Measurements from ENCODE around the gene EIF4A3.

The EIF4A3 gene

GRCh38 chr17:80109713-80110446 lies 37.0 kb downstream of the EIF4A3 start:
- Histone ChIP-seq H4K8ac (ENCODE audit: low read depth, low read length) (no peak overlapping the region), H3K27ac (ENCODE audit: low read depth, low read length) (no peak overlapping the region), H2AK5ac (ENCODE audit: low read length) (peak overlapping the region; percentile 40), H3K4me2 (ENCODE audit: low read length) (no peak overlapping the region), H3K36me3 (ENCODE audit: control insufficient read depth in 1 of 2, insufficient read depth in 2 of 2, low read length in 2 of 2) (peaks cover 3 to 4% of the 10 kb centered on the region in 2 experiments), H3K9ac (ENCODE audit: low read length) (no peak overlapping the region), H2AFZ (ENCODE audit: insufficient read depth, low read length, poor library complexity) (no peak overlapping the region), H2BK5ac (ENCODE audit: low read depth, low read length, poor library complexity) (no peak overlapping the region), H2BK12ac (ENCODE audit: low read length) (peak overlapping the region; percentile 7), H3K27me3 (ENCODE audit: insufficient read depth, low read length) (no peaks in the 10 kb centered on the region), H4K91ac (ENCODE audit: low read depth, low read length) (peak overlapping the region; percentile 42), H2BK120ac (ENCODE audit: insufficient read depth, low read length, poor library complexity) (no peak overlapping the region), H3K79me2 (ENCODE audit: control insufficient read depth, insufficient read depth, low read length, poor library complexity) (peaks cover 3% of the 10 kb centered on the region), H3K14ac (ENCODE audit: low read length) (no peak overlapping the region), H3K9me3 (ENCODE audit: insufficient read depth, low read depth, low read length) (peaks cover 2% of the 10 kb centered on the region), H3K79me1 (ENCODE audit: low read length) (peaks cover 9% of the 10 kb centered on the region), H3K4me1 (ENCODE audit: control insufficient read depth in 1 of 2, insufficient read depth in 2 of 2, low read length in 2 of 2) (peaks cover 16 to 25% of the 10 kb centered on the region in 2 experiments), H3K23ac (ENCODE audit: low read length) (no peak overlapping the region), H3K18ac (ENCODE audit: low read length) (no peak overlapping the region), H4K12ac (ENCODE audit: low read depth, low read length) (no peak overlapping the region), H3K4ac (ENCODE audit: low read depth, low read length) (no peak overlapping the region), H3K4me3 (ENCODE audit: low read depth, low read length) (no peak overlapping the region)
- no CpG with 5 or more reads among the region's 30 CpGs for WGBS (ENCODE audit: extremely low coverage, insufficient coverage, insufficient read length)
- peak in 1 of 2 donors; percentile 44 for DNase-seq

GRCh38 chr17:80109066-80109660 lies 37.8 kb downstream of the EIF4A3 start:
- H3K4me3 ChIP-seq (ENCODE audit: low read depth, low read length) = no peak overlapping the region
- no peak overlapping the region for H2BK12ac ChIP-seq (ENCODE audit: low read length)
- no peak overlapping the region for H2BK5ac ChIP-seq (ENCODE audit: low read depth, low read length, poor library complexity)
- H3K4me1 ChIP-seq (ENCODE audit: control insufficient read depth in 1 of 2, insufficient read depth in 2 of 2, low read length in 2 of 2) = peaks cover 21 to 29% of the 10 kb centered on the region in 2 experiments
- H3K9ac ChIP-seq (ENCODE audit: low read length) = no peak overlapping the region
- no peak overlapping the region for H3K14ac ChIP-seq (ENCODE audit: low read length)
- peaks cover 9% of the 10 kb centered on the region for H3K79me1 ChIP-seq (ENCODE audit: low read length)
- no peak overlapping the region for H3K18ac ChIP-seq (ENCODE audit: low read length)
- peaks cover 2% of the 10 kb centered on the region for H3K9me3 ChIP-seq (ENCODE audit: insufficient read depth, low read depth, low read length)
- H3K27ac ChIP-seq (ENCODE audit: low read depth, low read length) = no peak overlapping the region
- no peaks in the 10 kb centered on the region for H3K27me3 ChIP-seq (ENCODE audit: insufficient read depth, low read length)
- peaks cover 3% of the 10 kb centered on the region for H3K79me2 ChIP-seq (ENCODE audit: control insufficient read depth, insufficient read depth, low read length, poor library complexity)
- no peak overlapping the region for H4K12ac ChIP-seq (ENCODE audit: low read depth, low read length)
- no peak overlapping the region for H2AK5ac ChIP-seq (ENCODE audit: low read length)
- H3K23ac ChIP-seq (ENCODE audit: low read length) = no peak overlapping the region
- DNase-seq = no peak
- H3K4ac ChIP-seq (ENCODE audit: low read depth, low read length) = no peak overlapping the region
- no peak overlapping the region for H4K8ac ChIP-seq (ENCODE audit: low read depth, low read length)
- H3K36me3 ChIP-seq (ENCODE audit: control insufficient read depth in 1 of 2, insufficient read depth in 2 of 2, low read length in 2 of 2) = peaks cover 3 to 4% of the 10 kb centered on the region in 2 experiments
- no peak overlapping the region for H2AFZ ChIP-seq (ENCODE audit: insufficient read depth, low read length, poor library complexity)
- no peak overlapping the region for H3K4me2 ChIP-seq (ENCODE audit: low read length)
- no peak overlapping the region for H2BK120ac ChIP-seq (ENCODE audit: insufficient read depth, low read length, poor library complexity)
- no CpG with 5 or more reads among the region's 13 CpGs for WGBS (ENCODE audit: extremely low coverage, insufficient coverage, insufficient read length)
- no peak overlapping the region for H4K91ac ChIP-seq (ENCODE audit: low read depth, low read length)

GRCh38 chr17:80108036-80108971 lies 38.6 kb downstream of the EIF4A3 start:
- Histone ChIP-seq H2AK5ac (ENCODE audit: low read length) (no peak overlapping the region), H2AFZ (ENCODE audit: insufficient read depth, low read length, poor library complexity) (no peak overlapping the region), H3K4me3 (ENCODE audit: low read depth, low read length) (no peak overlapping the region), H3K36me3 (ENCODE audit: control insufficient read depth in 1 of 2, insufficient read depth in 2 of 2, low read length in 2 of 2) (peaks cover 3 to 4% of the 10 kb centered on the region in 2 experiments), H3K23ac (ENCODE audit: low read length) (no peak overlapping the region), H4K12ac (ENCODE audit: low read depth, low read length) (no peak overlapping the region), H3K4me1 (ENCODE audit: control insufficient read depth in 1 of 2, insufficient read depth in 2 of 2, low read length in 2 of 2) (peaks cover 23 to 30% of the 10 kb centered on the region in 2 experiments), H4K91ac (ENCODE audit: low read depth, low read length) (no peak overlapping the region), H3K9ac (ENCODE audit: low read length) (no peak overlapping the region), H4K8ac (ENCODE audit: low read depth, low read length) (no peak overlapping the region), H3K18ac (ENCODE audit: low read length) (no peak overlapping the region), H3K4ac (ENCODE audit: low read depth, low read length) (no peak overlapping the region), H3K27me3 (ENCODE audit: insufficient read depth, low read length) (no peaks in the 10 kb centered on the region), H3K79me1 (ENCODE audit: low read length) (peaks cover 9% of the 10 kb centered on the region), H2BK120ac (ENCODE audit: insufficient read depth, low read length, poor library complexity) (no peak overlapping the region), H2BK12ac (ENCODE audit: low read length) (no peak overlapping the region), H3K9me3 (ENCODE audit: insufficient read depth, low read depth, low read length) (peaks cover 2% of the 10 kb centered on the region), H3K4me2 (ENCODE audit: low read length) (no peak overlapping the region), H3K27ac (ENCODE audit: low read depth, low read length) (no peak overlapping the region), H3K79me2 (ENCODE audit: control insufficient read depth, insufficient read depth, low read length, poor library complexity) (peaks cover 3% of the 10 kb centered on the region), H2BK5ac (ENCODE audit: low read depth, low read length, poor library complexity) (no peak overlapping the region), H3K14ac (ENCODE audit: low read length) (no peak overlapping the region)
- DNase-seq = no peak
- no CpG with 5 or more reads among the region's 40 CpGs for WGBS (ENCODE audit: extremely low coverage, insufficient coverage, insufficient read length)

- Histone ChIP-seq H2BK120ac (ENCODE audit: insufficient read depth, low read length, poor library complexity) (no peak overlapping the region), H3K79me1 (ENCODE audit: low read length) (peaks cover 9% of the 10 kb centered on the region), H2BK5ac (ENCODE audit: low read depth, low read length, poor library complexity) (no peak overlapping the region), H3K4me3 (ENCODE audit: low read depth, low read length) (no peak overlapping the region), H4K12ac (ENCODE audit: low read depth, low read length) (no peak overlapping the region), H2AFZ (ENCODE audit: insufficient read depth, low read length, poor library complexity) (no peak overlapping the region), H3K9ac (ENCODE audit: low read length) (no peak overlapping the region), H2BK12ac (ENCODE audit: low read length) (no peak overlapping the region), H3K36me3 (ENCODE audit: control insufficient read depth in 1 of 2, insufficient read depth in 2 of 2, low read length in 2 of 2) (peaks cover 0 to 4% of the 10 kb centered on the region in 2 experiments), H3K14ac (ENCODE audit: low read length) (no peak overlapping the region), H3K4me1 (ENCODE audit: control insufficient read depth in 1 of 2, insufficient read depth in 2 of 2, low read length in 2 of 2) (peaks cover 24 to 31% of the 10 kb centered on the region in 2 experiments), H4K8ac (ENCODE audit: low read depth, low read length) (no peak overlapping the region), H2AK5ac (ENCODE audit: low read length) (no peak overlapping the region), H3K4ac (ENCODE audit: low read depth, low read length) (no peak overlapping the region), H3K23ac (ENCODE audit: low read length) (no peak overlapping the region), H3K79me2 (ENCODE audit: control insufficient read depth, insufficient read depth, low read length, poor library complexity) (peaks cover 3% of the 10 kb centered on the region), H3K18ac (ENCODE audit: low read length) (no peak overlapping the region), H3K27me3 (ENCODE audit: insufficient read depth, low read length) (no peaks in the 10 kb centered on the region), H3K27ac (ENCODE audit: low read depth, low read length) (no peak overlapping the region), H3K9me3 (ENCODE audit: insufficient read depth, low read depth, low read length) (peaks cover 2% of the 10 kb centered on the region), H4K91ac (ENCODE audit: low read depth, low read length) (no peak overlapping the region), H3K4me2 (ENCODE audit: low read length) (no peak overlapping the region)
- no CpG with 5 or more reads among the region's 46 CpGs for WGBS (ENCODE audit: extremely low coverage, insufficient coverage, insufficient read length)
- DNase-seq = no peak
Measured at GRCh38 chr17:80107231-80108021, 39.5 kb downstream of the EIF4A3 start.

Data from trophoblast cell (in vitro differentiated cells and primary cell).